AG04449 (cell line): ENCODE measurements around the gene ZFPL1.

ENCODE experiments used
- CTCF ChIA-PET: fragments of 350-600 bp; formaldehyde crosslinking; extraction: SDS; loops from one replicate; lab custom pipeline; 2021; ENCODE audit warnings: antibody characterized with exemption; lab: Yijun Ruan, JAX
- POLR2A ChIA-PET: fragments of 400-600, 350-600 bp; formaldehyde crosslinking; extraction: SDS; loops from one replicate; lab custom pipeline; 2020; ENCODE audit warnings: antibody characterized with exemption, inconsistent platforms; lab: Yijun Ruan, JAX
- DNase-seq: peaks from one replicate; pipeline ENCODE4 v3.0.0-alpha.2; 2010; ENCODE audit warnings: low read depth, low spot score
- H3K4me3 ChIP-seq: 2 replicates; pipeline ENCODE4 v1.5.1; 2011; ENCODE audit warnings: low read depth, mild to moderate bottlenecking, control low read depth, low read length
- TF ChIP-seq, protein P1 (sequence below): IDR thresholded peaks from one replicate; pipeline ENCODE4 v1.5.1; 2011; ENCODE audit warnings: mild to moderate bottlenecking, moderate library complexity, low read length, control low read depth, inconsistent platforms; ENCODE audit not compliant: insufficient read depth; ENCODE audit errors: missing control alignments

Gene ZFPL1

DNA sequence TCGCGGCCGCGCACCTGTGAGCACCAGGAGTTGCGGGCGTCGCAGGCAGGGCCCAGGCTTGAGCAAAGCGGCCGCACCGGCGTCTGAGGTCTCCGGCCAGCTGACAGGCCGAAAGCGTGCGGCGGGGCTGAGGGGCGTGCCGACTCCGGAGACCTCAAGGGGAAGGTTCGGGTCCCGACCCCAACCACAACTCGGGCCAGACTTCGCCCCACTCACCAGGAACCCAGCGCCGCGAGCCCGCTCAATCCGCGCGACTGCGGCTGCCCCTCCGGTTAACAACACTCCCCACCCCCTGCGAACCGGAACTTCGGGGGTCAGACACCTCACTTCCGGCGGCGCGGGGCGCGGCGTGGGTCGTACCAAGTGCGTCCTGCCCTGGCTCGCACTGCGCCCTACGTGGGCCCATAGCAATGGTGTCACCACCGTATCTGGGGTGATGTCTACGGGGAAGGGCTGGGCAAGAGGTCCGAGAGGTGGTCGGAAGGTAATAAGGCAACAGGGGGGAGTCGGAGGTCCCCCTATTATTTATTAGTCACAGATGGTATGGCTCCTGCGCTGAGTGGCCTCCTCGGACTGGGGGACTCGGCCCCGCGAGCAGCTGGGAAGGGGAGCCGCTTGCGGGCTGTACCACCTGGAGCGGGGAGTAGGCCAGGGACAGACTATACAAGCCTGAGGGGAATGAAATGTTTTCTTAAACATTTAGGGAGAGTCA, 50.4 kb downstream of the ZFPL1 start, which contains the start of gene SYVN1:
SYVN1 (minus strand) TSS at position 280 of the 712 bp plus-strand sequence. CDS start 918 bp downstream, outside the sequence.
- H3K4me3 ChIP-seq: peak within 1 kb of the TSS; percentile 95
- POLR2A ChIA-PET: interaction anchor here (0.9 to 3.1 kb wide), 9 partner anchors 9 to 47 kb away, joined by 3 to 20 read pairs (median 4); partner anchors contain the start of genes CAPN1, FAU, MRPL49 and ZNHIT2
- TF ChIP-seq, protein P1, sequence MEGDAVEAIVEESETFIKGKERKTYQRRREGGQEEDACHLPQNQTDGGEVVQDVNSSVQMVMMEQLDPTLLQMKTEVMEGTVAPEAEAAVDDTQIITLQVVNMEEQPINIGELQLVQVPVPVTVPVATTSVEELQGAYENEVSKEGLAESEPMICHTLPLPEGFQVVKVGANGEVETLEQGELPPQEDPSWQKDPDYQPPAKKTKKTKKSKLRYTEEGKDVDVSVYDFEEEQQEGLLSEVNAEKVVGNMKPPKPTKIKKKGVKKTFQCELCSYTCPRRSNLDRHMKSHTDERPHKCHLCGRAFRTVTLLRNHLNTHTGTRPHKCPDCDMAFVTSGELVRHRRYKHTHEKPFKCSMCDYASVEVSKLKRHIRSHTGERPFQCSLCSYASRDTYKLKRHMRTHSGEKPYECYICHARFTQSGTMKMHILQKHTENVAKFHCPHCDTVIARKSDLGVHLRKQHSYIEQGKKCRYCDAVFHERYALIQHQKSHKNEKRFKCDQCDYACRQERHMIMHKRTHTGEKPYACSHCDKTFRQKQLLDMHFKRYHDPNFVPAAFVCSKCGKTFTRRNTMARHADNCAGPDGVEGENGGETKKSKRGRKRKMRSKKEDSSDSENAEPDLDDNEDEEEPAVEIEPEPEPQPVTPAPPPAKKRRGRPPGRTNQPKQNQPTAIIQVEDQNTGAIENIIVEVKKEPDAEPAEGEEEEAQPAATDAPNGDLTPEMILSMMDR: no peak
- CTCF ChIA-PET: interaction anchor here (0.8 to 2.4 kb wide), 10 partner anchors 13 to 287 kb away, joined by 3 to 11 read pairs (median 4); partner anchors contain the start of genes FAU, MRPL49 and ZNHIT2
- DNase-seq: peak; percentile 40

DNA sequence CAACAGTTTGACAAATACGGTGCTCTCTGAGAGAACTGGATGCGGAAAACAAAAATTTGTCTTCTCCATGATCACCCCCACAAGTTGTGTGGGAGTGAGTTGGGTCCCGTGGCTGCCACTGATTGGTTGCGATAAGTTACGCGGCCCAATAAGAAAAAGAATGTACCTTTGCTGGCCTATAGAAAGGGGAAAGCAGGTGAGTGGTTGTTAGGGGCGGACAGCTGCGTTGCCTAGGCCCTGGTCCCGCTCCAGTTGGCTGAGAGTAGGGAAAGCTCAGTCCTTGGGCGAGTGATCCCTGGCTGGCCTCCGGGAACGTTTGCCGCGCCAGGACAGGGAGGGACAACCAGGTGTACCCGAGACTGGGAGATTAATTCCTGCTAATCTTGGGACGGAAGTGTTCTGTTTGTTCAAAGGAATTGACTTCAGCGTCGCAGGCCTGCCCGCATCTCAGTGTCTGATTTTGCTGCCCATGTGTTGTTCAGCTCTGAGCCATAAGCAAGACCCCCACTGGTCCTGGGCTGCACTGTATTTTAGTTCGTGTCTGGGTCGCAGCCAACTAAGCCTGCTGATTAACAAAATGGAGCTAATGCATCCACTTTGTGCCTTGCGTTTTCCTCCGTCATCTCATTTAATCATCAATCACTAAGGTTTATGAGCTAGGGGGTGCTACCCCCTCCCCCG, 51.1 kb downstream of the ZFPL1 start:
- peak; percentile 87 for DNase-seq
- TF ChIP-seq, protein P1: no peak
- CTCF ChIA-PET: interaction anchor here (0.8 to 2.4 kb wide), 8 partner anchors 13 to 287 kb away, joined by 3 to 11 read pairs (median 4); partner anchors contain the start of gene ZNHIT2
- POLR2A ChIA-PET: interaction anchor here (0.5 to 3.1 kb wide), 11 partner anchors 10 to 289 kb away, joined by 3 to 20 read pairs (median 4); partner anchors contain the start of genes CAPN1, FAU, MRPL49 and NEAT1
- H3K4me3 ChIP-seq: peak overlapping the region; percentile 95

DNA sequence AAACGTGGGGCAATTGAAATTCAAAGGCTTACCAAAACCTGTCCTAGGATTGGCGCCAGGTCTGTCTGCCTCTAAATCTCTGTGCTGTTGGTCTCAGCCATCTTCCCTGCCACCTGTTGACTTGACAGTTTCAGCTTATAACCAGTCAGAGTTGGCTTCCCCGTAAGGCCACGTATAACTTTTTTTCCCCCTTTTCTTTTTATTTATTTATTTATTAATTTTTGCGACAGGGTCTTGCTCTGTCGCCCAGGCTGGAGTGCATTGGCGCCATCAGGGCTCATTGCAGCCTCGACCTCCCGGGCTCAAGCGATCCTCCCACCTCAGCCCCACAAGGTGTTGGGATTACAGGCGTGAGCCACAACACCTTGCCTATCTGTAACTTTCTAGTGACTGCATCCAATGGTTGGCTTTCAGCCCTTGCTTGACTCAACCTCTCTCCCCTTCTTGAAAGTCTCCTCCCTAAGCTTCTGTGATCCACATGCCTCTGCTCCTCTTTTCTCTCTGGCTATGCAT, 51.7 kb downstream of the ZFPL1 start:
- TF ChIP-seq, protein P1: no peak
- ChIA-PET POLR2A (interaction anchor here (0.5 to 3.1 kb wide), 9 partner anchors 10 to 290 kb away, joined by 3 to 20 read pairs (median 4); partner anchors contain the start of genes CAPN1, FAU, MRPL49 and NEAT1), CTCF (interaction anchor here (0.8 to 2.4 kb wide), 7 partner anchors 12 to 194 kb away, joined by 3 to 11 read pairs (median 4); partner anchors contain the start of genes TM7SF2 and ZNHIT2)
- no peak for DNase-seq
- H3K4me3 ChIP-seq: peak overlapping the region; percentile 95

DNA sequence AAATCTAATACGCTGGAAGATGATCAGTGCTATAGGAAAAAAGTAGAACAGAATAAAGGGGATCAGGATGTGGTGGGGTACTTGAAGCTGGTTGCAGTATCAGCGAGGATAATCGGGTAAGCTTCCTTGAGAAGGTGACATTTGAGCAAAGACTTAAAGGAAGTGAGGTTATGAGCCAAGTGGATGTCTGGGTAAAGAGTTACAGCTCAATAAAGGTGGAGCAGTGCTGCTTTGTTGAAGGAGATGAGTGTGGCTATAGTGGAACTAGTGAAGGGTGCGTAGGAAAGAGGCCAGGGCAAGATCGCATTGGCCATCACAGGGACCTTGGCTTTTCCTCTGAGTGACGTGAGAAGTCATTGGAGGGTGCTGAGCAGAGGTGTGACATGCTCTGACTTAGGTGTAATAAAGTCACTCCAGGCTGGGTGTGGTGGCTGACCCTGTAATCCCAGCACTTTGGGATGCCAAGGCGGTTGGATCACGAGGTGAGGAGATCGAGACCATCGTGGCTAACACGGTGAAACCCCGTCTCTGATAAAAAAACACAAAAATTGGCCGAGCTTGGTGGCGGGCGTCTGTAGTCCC, 52.6 kb downstream of the ZFPL1 start:
- CTCF ChIA-PET: interaction anchor here (1.3 to 2.4 kb wide), 5 partner anchors 11 to 193 kb away, joined by 3 to 11 read pairs (median 4); partner anchors contain the start of genes TM7SF2 and ZNHIT2
- POLR2A ChIA-PET: no interaction called here
- DNase-seq: no peak
- H3K4me3 ChIP-seq: no peak overlapping the region
- TF ChIP-seq, protein P1: no peak
